Peyer's patch (tissue), 4 donors: ENCODE measurements around the gene WDSUB1.

Experiments
- CTCF ChIP-seq, 6 experiments: fragments of 450-650 bp in 4 of 6; fragments of 200-600 bp in 2 of 6; sonication (generic) in 1 of 6; IDR thresholded peaks; one replicate each; pipeline ENCODE4 v1.5.1; 2017 to 2019; ENCODE audit warnings: antibody characterized with exemption in 6 of 6, mild to moderate bottlenecking in 3 of 6, moderate library complexity in 1 of 6
- POLR2A ChIP-seq, 2 donors: fragments of 450-650 bp; IDR thresholded peaks; one replicate each; pipeline ENCODE4 v1.5.1; 2017; ENCODE audit warnings: antibody characterized with exemption in 2 of 2, mild to moderate bottlenecking in 2 of 2, moderate library complexity in 2 of 2

GRCh38 chr2:159234868-159235267, 51.6 kb downstream of the WDSUB1 start:
- TF ChIP-seq CTCF (IDR thresholded peaks at IDR 0.05), result no peak
- no peak for TF ChIP-seq POLR2A (IDR thresholded peaks at IDR 0.05)
